Measurements from ENCODE around the gene RPS27L. TPM values are rescaled to one million over a fixed set of nuclear protein-coding genes. Genes with fewer than 3 reads are reported as not detected.

Gene RPS27L
- total and polyA plus RNA-seq, 8 donors = 73.2 to 176 (median 127) TPM

- FAIRE-seq = no peak
- Histone ChIP-seq H3K9me3 (no peaks in the 10 kb centered on the region), H3K27me3 (no peaks in the 10 kb centered on the region), H3K4me1 (no peaks in the 10 kb centered on the region), H3K36me3 (no peaks in the 10 kb centered on the region), H3K4me3 (peak overlapping the region; percentile 75 to 99 (median 96)), H3K27ac (peak overlapping the region; percentile 67 to 94 (median 88))
- ATAC-seq = peak; percentile 96 to 99 (median 96)
- WGBS, 2 donors = 1% methylated on average over 34 to 59 of the region's 59 CpGs
- intact Hi-C loops (cut with DNase I) = no loop called here
- peak; percentile 76 to 95 (median 88) for DNase-seq
- TF ChIP-seq CTCF (IDR thresholded peaks at IDR 0.05) = no peak
These were observed 35.0 kb downstream of the RPS27L start for GRCh38 chr15:63122002-63122875.

- DNase-seq = peak; percentile 86 to 95 (median 89)
- no peaks in the 10 kb centered on the region for H3K27me3 ChIP-seq
- no peaks in the 10 kb centered on the region for H3K36me3 ChIP-seq
- WGBS, 2 donors = 1% methylated on average over 33 to 40 of the region's 40 CpGs
- intact Hi-C loops (cut with DNase I) = no loop called here
- no peaks in the 10 kb centered on the region for H3K4me1 ChIP-seq
- FAIRE-seq = no peak
- peak within 1 kb of the TSS; percentile 67 to 94 (median 88) for H3K27ac ChIP-seq
- no peaks in the 10 kb centered on the region for H3K9me3 ChIP-seq
- ATAC-seq = peak; percentile 89 to 95 (median 94)
- no peak for TF ChIP-seq CTCF (IDR thresholded peaks at IDR 0.05)
- H3K4me3 ChIP-seq = peak within 1 kb of the TSS; percentile 75 to 99 (median 96)
These were observed 35.8 kb downstream of the RPS27L start, which contains the start of gene LACTB for GRCh38 chr15:63121382-63122001. LACTB (plus strand) TSS chr15:63121861; CDS start chr15:63121872, 11 bp downstream.

GRCh38 chr15:63118854-63119253, 38.4 kb downstream of the RPS27L start:
- Histone ChIP-seq H3K27ac (no peak overlapping the region), H3K36me3 (no peaks in the 10 kb centered on the region), H3K9me3 (no peaks in the 10 kb centered on the region), H3K27me3 (no peaks in the 10 kb centered on the region), H3K4me3 (no peak overlapping the region), H3K4me1 (no peaks in the 10 kb centered on the region)
- intact Hi-C loops (cut with DNase I) = no loop called here
- no peak for ATAC-seq
- no peak for DNase-seq
- no peak for TF ChIP-seq CTCF (IDR thresholded peaks at IDR 0.05)
- FAIRE-seq = no peak
- whole genome bisulfite sequencing, 2 donors = 55 to 61% methylated on average over 3 of the region's 3 CpGs

GRCh38 chr15:63114465-63114864, 42.8 kb downstream of the RPS27L start:
- Histone ChIP-seq H3K27me3 (no peaks in the 10 kb centered on the region), H3K9me3 (no peaks in the 10 kb centered on the region), H3K4me1 (no peaks in the 10 kb centered on the region), H3K4me3 (no peak overlapping the region), H3K36me3 (no peaks in the 10 kb centered on the region), H3K27ac (no peak overlapping the region)
- no peak for TF ChIP-seq CTCF (IDR thresholded peaks at IDR 0.05)
- ATAC-seq (no peak), DNase-seq (no peak), FAIRE-seq (no peak)
- 61 to 65% methylated on average over 2 of the region's 2 CpGs for WGBS, 2 donors
- intact Hi-C loops (cut with DNase I) = no loop called here
